Sigmoid colon (tissue), 7 donors: ENCODE measurements around the gene PTPRZ1. TPM values are rescaled to one million over a fixed set of nuclear protein-coding genes. Genes with fewer than 3 reads are reported as not detected.

Experiments
- DNase-seq: peaks from one replicate; pipeline ENCODE4 v3.0.0-alpha.2; 2019
- H3K27ac ChIP-seq, 4 donors: fragments of 200-600 bp; sonication (generic); one replicate each; pipeline ENCODE4 v1.5.1; 2016 to 2019; ENCODE audit warnings: mild to moderate bottlenecking in 1 of 4
- H3K27me3 ChIP-seq, 3 donors: fragments of 200-600 bp; sonication (generic); one replicate each; pipeline ENCODE4 v1.5.1; 2019; ENCODE audit warnings: mild to moderate bottlenecking in 1 of 3
- H3K36me3 ChIP-seq, 4 donors: fragments of 200-600 bp; sonication (generic); one replicate each; pipeline ENCODE4 v1.5.1; 2016 to 2019
- H3K4me1 ChIP-seq, 4 donors: fragments of 200-600 bp; sonication (generic); one replicate each; pipeline ENCODE4 v1.5.1; 2017 to 2019
- H3K4me3 ChIP-seq, 4 donors: fragments of 200-600 bp; sonication (generic); one replicate each; pipeline ENCODE4 v1.5.1; 2017 to 2019; ENCODE audit warnings: mild to moderate bottlenecking in 2 of 4, moderate library complexity in 1 of 4
- H3K9me3 ChIP-seq, 4 donors: fragments of 200-600 bp in 3 of 4; sonication (generic) in 3 of 4; one replicate each; pipeline versions ENCODE4 v1.5.1 to v1.6.1; 2013 to 2019
- CTCF ChIP-seq, 4 experiments: fragments of 450-650 bp in 3 of 4; fragments of 200-600 bp in 1 of 4; IDR thresholded peaks; one replicate each; pipeline ENCODE4 v1.5.1; 2016 to 2019; ENCODE audit warnings: antibody characterized with exemption in 4 of 4, mild to moderate bottlenecking in 3 of 4, moderate library complexity in 2 of 4
- EP300 ChIP-seq, 4 donors: sonication (generic); formaldehyde crosslinking; IDR thresholded peaks; one replicate each; pipeline ENCODE4 v1.6.1; 2017; ENCODE audit warnings: antibody characterized with exemption in 4 of 4
- POLR2A ChIP-seq, 2 donors: fragments of 450-650 bp; IDR thresholded peaks; one replicate each; pipeline ENCODE4 v1.6.1; 2016; ENCODE audit warnings: antibody characterized with exemption in 2 of 2, mild to moderate bottlenecking in 2 of 2, moderate library complexity in 2 of 2
- POLR2AphosphoS5 ChIP-seq, 4 donors: sonication (generic); formaldehyde crosslinking; IDR thresholded peaks; one replicate each; pipeline ENCODE4 v1.6.1; 2017; ENCODE audit warnings: antibody characterized with exemption in 4 of 4
- WGBS, 2 donors: extraction: QIAGEN DNeasy Blood & Tissue Kit; methylation state at CpG; one replicate each; pipeline ENCODE4 v1.1.7; 2013; 5-methylcytosine and 5-hydroxymethylcytosine counted together
- intact Hi-C: fragments of 100-400 bp; cut with DNase I; formaldehyde crosslinking; loops from one replicate; pipeline ENCODE4 v1.15.1; 2023
- polyA plus RNA-seq, 3 donors: library from polyadenylated mRNA; stranded (reverse); fragments of 200-250 nt; gene quantifications; one replicate each; pipeline ENCODE4 v1.2.3, GENCODE V29; 2013
- total RNA-seq, 4 donors: library from RNA; depleted of rRNA; stranded (reverse); fragments of >200 nt; gene quantifications; one replicate each; pipeline ENCODE4 v1.1.0, GENCODE V29; 2016
- donor health status: healthy with polysubstance abuse.
- donor health status: Bipolar disorder and iron deficiency.
- donor health status: healthy.

PTPRZ1 gene
- 10 to 100 TPM in 2 of 4 donors, 1 to 10 TPM in 2; 5.6 to 19.4 (median 10.5) TPM for total RNA-seq
- 1 to 10 TPM in 1 of 3 donors, under 1 TPM in 1, not detected in 1; under 0.01 to 1.6 TPM for polyA plus RNA-seq

DNA sequence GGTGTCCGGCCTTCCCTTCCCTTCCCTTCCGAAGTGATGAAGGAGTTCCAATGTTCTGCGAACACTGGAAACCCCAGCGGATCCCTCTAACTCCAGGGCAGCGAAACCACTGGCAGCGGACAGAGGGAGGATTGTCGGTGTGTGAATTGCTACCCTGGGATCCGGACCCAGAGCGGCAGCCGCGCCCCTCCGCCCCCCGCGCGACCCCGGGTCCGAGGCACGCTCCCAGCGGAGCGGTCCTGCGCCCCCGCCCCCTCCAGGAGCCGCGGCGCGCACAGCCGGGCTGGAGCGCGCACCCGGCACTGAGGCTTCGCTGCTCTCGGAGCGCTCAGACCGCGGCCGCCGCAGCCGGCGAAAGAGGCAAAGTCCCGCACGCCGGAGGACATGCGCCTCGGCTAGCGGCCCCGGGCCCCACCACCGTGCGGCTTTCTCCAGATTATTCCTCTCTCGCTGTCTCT, at the start of gene PTPRZ1:
TSS of gene PTPRZ1 (plus strand) at position 331 of the 458 bp plus-strand sequence. CDS start 339 bp downstream, outside the sequence.
- Histone ChIP-seq H3K27ac (peak within 1 kb of the TSS in 3 of 4 donors; percentile 21 to 38 (median 38)), H3K4me1 (peaks cover 0 to 18% (median 9%) of the 10 kb centered on the region in 4 donors), H3K9me3 (peaks cover 0 to 2% (median 0%) of the 10 kb centered on the region in 4 donors), H3K4me3 (peak within 1 kb of the TSS; percentile 15 to 53 (median 50)), H3K36me3 (no peaks in the 10 kb centered on the region), H3K27me3 (peaks cover 2 to 34% (median 18%) of the 10 kb centered on the region in 3 donors)
- 2% methylated on average over 49 of the region's 49 CpGs for WGBS, 2 donors
- intact Hi-C loops, result no loop called here
- no peak for DNase-seq
- peak in 2 of 4 donors; percentile 30 to 44 for TF ChIP-seq POLR2AphosphoS5 (IDR thresholded peaks at IDR 0.05)
- no peak for TF ChIP-seq POLR2A (IDR thresholded peaks at IDR 0.05)
- TF ChIP-seq EP300 (IDR thresholded peaks at IDR 0.05), result no peak

DNA sequence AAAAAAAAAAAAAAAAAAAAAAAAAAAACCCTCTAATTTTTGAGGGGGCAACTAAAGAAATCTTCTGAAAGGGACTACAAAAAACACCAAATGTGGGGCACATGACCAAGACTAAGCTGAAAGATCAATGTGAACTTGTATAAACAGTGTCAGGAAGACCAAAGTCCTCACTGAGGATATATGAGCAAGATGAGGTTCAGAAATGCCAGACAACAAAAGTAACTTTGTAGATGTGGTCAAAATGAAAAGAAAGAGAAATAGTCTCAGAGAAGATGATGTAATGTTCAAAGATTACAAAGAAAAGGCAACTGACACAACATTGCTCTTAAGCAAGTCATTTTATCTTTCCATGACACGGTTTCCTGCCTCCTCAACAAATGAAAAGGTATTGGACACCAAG, 48.7 kb upstream of the PTPRZ1 start:
- 44 to 90% methylated on average over 1 of the region's 1 CpG for WGBS, 2 donors
- Histone ChIP-seq H3K27me3 (no peaks in the 10 kb centered on the region), H3K4me3 (no peak overlapping the region), H3K27ac (no peak overlapping the region), H3K9me3 (no peaks in the 10 kb centered on the region), H3K4me1 (no peaks in the 10 kb centered on the region), H3K36me3 (no peaks in the 10 kb centered on the region)
- no peak for DNase-seq
- intact Hi-C loops, result no loop called here
- TF ChIP-seq POLR2AphosphoS5 (IDR thresholded peaks at IDR 0.05), result no peak
- TF ChIP-seq EP300 (IDR thresholded peaks at IDR 0.05), result no peak
- no peak for TF ChIP-seq POLR2A (IDR thresholded peaks at IDR 0.05)
- TF ChIP-seq CTCF (IDR thresholded peaks at IDR 0.05), result no peak

DNA sequence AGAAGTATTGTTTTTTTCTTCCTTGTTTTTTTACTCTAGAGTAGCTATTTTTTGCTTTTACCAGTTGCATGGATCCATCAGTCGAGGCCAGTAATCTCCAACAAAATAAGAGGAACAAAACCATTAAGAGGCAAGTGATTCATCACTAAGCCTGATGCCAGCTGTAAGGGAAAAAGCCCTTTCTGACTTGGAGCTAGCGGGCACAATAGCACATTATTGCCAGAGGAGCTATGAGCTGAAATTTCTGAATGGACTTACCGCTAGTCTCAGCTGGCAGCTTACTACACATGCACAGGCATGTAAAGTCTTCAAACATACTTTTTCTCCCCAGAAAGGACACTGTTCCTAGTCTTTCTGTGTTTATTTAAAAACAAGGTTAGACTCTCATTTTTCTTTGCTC, 41.6 kb upstream of the PTPRZ1 start:
- H3K9me3 ChIP-seq, result no peaks in the 10 kb centered on the region
- no peaks in the 10 kb centered on the region for H3K36me3 ChIP-seq
- H3K4me1 ChIP-seq, result no peaks in the 10 kb centered on the region
- no peak overlapping the region for H3K4me3 ChIP-seq
- TF ChIP-seq CTCF (IDR thresholded peaks at IDR 0.05) (no peak), POLR2AphosphoS5 (IDR thresholded peaks at IDR 0.05) (no peak), EP300 (IDR thresholded peaks at IDR 0.05) (no peak), POLR2A (IDR thresholded peaks at IDR 0.05) (no peak)
- H3K27me3 ChIP-seq, result no peaks in the 10 kb centered on the region
- no peak for DNase-seq
- intact Hi-C loops, result no loop called here
- WGBS, 2 donors, result 68 to 74% methylated on average over 3 of the region's 3 CpGs
- peak overlapping the region in 3 of 4 donors; percentile 25 to 46 (median 31) for H3K27ac ChIP-seq

DNA sequence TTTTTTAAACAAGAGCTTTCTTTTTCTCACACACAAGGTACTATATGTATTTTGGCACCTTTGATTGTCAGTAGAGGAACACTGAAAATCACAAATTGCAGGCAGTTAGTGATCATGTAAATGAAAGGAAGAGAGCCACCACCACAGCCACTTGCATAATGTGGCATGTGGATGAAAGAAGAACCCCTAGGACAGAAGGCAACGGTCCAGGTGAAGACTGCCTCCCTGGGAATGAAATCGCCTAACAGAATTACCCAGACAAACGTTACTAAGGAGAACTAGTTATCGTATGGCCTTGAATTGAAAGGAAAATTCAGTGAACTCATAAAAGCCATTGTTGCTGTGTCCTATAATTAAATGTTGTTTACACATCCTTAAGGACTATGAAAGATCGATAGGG, 41.2 kb upstream of the PTPRZ1 start:
- 16 to 45% methylated on average over 5 of the region's 5 CpGs for WGBS, 2 donors
- H3K36me3 ChIP-seq, result no peaks in the 10 kb centered on the region
- H3K27me3 ChIP-seq, result no peaks in the 10 kb centered on the region
- H3K4me3 ChIP-seq, result no peak overlapping the region
- intact Hi-C loops, result no loop called here
- H3K27ac ChIP-seq, result peak overlapping the region in 3 of 4 donors; percentile 25 to 46 (median 31)
- no peaks in the 10 kb centered on the region for H3K4me1 ChIP-seq
- DNase-seq, result no peak
- TF ChIP-seq CTCF (IDR thresholded peaks at IDR 0.05) (no peak), POLR2A (IDR thresholded peaks at IDR 0.05) (no peak), EP300 (IDR thresholded peaks at IDR 0.05) (no peak), POLR2AphosphoS5 (IDR thresholded peaks at IDR 0.05) (no peak)
- H3K9me3 ChIP-seq, result no peaks in the 10 kb centered on the region

DNA sequence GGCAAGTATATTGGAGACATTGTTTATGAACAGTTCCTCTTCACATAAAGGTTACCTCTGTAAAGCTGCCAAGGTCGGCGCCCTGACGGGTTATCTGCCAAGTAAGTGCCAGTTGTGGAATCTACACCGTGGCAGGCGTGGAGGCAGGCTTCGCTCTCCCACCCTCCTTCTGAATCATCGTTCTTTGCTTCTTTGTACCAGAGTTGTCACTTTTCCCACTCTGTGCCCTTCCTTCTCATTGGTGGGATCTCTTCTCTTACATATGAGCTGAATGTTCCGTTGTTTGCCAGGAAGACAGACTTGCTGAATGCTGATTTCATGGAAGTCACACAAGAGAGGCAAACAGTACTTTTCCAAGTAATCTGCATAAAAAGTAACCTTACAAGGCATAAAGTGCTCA, 40.6 kb upstream of the PTPRZ1 start:
- intact Hi-C loops, result no loop called here
- Histone ChIP-seq H3K9me3 (no peaks in the 10 kb centered on the region), H3K27ac (peak overlapping the region in 3 of 4 donors; percentile 25 to 46 (median 31)), H3K4me3 (no peak overlapping the region), H3K36me3 (no peaks in the 10 kb centered on the region), H3K27me3 (no peaks in the 10 kb centered on the region), H3K4me1 (no peaks in the 10 kb centered on the region)
- TF ChIP-seq CTCF (IDR thresholded peaks at IDR 0.05) (no peak), POLR2AphosphoS5 (IDR thresholded peaks at IDR 0.05) (peak in 3 of 4 donors; percentile 29 to 54 (median 51)), EP300 (IDR thresholded peaks at IDR 0.05) (no peak), POLR2A (IDR thresholded peaks at IDR 0.05) (no peak)
- 27 to 76% methylated on average over 8 of the region's 8 CpGs for WGBS, 2 donors
- DNase-seq, result no peak
